Uterus (tissue), 4 donors: ENCODE results near the gene C2orf81. TPM values are rescaled to one million over a fixed set of nuclear protein-coding genes. Genes with fewer than 3 reads are reported as not detected.

Source experiments
- DNase-seq, 2 donors: peaks; one replicate each; pipeline ENCODE4 v3.0.0-alpha.2; 2019 to 2020
- H3K27ac ChIP-seq, 2 donors: fragments of 200-600 bp; sonication (generic); 1 replicate in 1 of 2; 2 replicates in 1 of 2; pipeline ENCODE4 v1.5.1; 2016 to 2018
- H3K27me3 ChIP-seq, 2 donors: fragments of 200-600 bp; sonication (generic); one replicate each; pipeline ENCODE4 v1.5.1; 2018 to 2019; ENCODE audit warnings: control low read depth in 1 of 2
- H3K36me3 ChIP-seq, 2 donors: fragments of 200-600 bp; sonication (generic); one replicate each; pipeline ENCODE4 v1.5.1; 2019; ENCODE audit warnings: control low read depth in 1 of 2
- H3K4me1 ChIP-seq, 2 donors: fragments of 200-600 bp; sonication (generic); one replicate each; pipeline ENCODE4 v1.5.1; 2018 to 2019; ENCODE audit warnings: control low read depth in 1 of 2
- H3K4me3 ChIP-seq, 2 donors: fragments of 200-600 bp; sonication (generic); 1 replicate in 1 of 2; 2 replicates in 1 of 2; pipeline ENCODE4 v1.5.1; 2018 to 2019; ENCODE audit warnings: mild to moderate bottlenecking in 1 of 2
- H3K9me3 ChIP-seq, 2 donors: fragments of 200-600 bp; sonication (generic); one replicate each; pipeline ENCODE4 v1.5.1; 2019; ENCODE audit warnings: control low read depth in 1 of 2
- POLR2A ChIP-seq, 2 donors: fragments of 450-650 bp; IDR thresholded peaks; one replicate each; pipeline ENCODE4 v1.6.1; 2016; ENCODE audit warnings: antibody characterized with exemption in 2 of 2, mild to moderate bottlenecking in 1 of 2, moderate library complexity in 1 of 2
- intact Hi-C: fragments of 100-400 bp; cut with DNase I; formaldehyde crosslinking; loops from one replicate; pipeline ENCODE4 v1.15.1; 2023; ENCODE audit warnings: low total_unique reads
- total RNA-seq, 4 donors: library from RNA; depleted of rRNA in 3 of 4; stranded (reverse); fragments of >200 nt in 3 of 4; gene quantifications; one replicate each; pipeline versions ENCODE4 v1.1.0 to v1.2.4, GENCODE V29; 2014 to 2023
- TF ChIP-seq, protein P1 (sequence below), 4 experiments: fragments of 200-600 bp in 2 of 4; fragments of 450-650 bp in 2 of 4; sonication (generic) in 2 of 4; IDR thresholded peaks; one replicate each; pipeline ENCODE4 v1.5.1; 2016 to 2019; ENCODE audit warnings: antibody characterized with exemption in 4 of 4, mild to moderate bottlenecking in 2 of 4, moderate library complexity in 1 of 4
- donor health status: DM: yes; HTN: yes; CAD: no.

Gene C2orf81
- total RNA-seq, 4 donors from 2014 or later: 2.1 to 5.7 (median 2.9) TPM; not detected in 1

DNA sequence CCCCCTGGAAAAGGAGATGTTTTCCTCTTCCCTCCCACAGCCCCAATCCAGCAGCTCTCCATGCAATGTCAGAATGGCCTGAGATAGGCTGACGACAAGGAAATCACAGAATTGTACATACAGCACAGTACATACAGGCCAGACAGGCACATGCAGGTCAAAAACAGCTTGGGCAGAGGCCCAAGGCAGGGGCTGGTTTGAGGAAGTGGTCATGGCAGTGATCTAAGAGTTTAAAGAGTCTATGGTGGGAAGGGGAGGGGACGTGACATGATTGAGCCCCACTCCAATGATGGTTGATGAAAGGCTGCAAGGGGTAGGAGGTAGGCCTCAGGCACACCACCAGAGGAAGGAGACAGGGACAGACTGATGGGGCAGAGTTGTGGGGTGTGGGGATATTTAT is 45.6 kb downstream of the C2orf81 start:
- H3K27me3 ChIP-seq: no peaks in the 10 kb centered on the region
- no peaks in the 10 kb centered on the region for H3K9me3 ChIP-seq
- H3K36me3 ChIP-seq: no peaks in the 10 kb centered on the region
- intact Hi-C loops: no loop called here
- TF ChIP-seq, protein P1, sequence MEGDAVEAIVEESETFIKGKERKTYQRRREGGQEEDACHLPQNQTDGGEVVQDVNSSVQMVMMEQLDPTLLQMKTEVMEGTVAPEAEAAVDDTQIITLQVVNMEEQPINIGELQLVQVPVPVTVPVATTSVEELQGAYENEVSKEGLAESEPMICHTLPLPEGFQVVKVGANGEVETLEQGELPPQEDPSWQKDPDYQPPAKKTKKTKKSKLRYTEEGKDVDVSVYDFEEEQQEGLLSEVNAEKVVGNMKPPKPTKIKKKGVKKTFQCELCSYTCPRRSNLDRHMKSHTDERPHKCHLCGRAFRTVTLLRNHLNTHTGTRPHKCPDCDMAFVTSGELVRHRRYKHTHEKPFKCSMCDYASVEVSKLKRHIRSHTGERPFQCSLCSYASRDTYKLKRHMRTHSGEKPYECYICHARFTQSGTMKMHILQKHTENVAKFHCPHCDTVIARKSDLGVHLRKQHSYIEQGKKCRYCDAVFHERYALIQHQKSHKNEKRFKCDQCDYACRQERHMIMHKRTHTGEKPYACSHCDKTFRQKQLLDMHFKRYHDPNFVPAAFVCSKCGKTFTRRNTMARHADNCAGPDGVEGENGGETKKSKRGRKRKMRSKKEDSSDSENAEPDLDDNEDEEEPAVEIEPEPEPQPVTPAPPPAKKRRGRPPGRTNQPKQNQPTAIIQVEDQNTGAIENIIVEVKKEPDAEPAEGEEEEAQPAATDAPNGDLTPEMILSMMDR (IDR thresholded peaks at IDR 0.05): no peak
- TF ChIP-seq POLR2A (IDR thresholded peaks at IDR 0.05): no peak
- no peak overlapping the region for H3K4me3 ChIP-seq
- no peak for DNase-seq
- peaks cover 5 to 17% of the 10 kb centered on the region in 2 donors for H3K4me1 ChIP-seq
- H3K27ac ChIP-seq: no peak overlapping the region

DNA sequence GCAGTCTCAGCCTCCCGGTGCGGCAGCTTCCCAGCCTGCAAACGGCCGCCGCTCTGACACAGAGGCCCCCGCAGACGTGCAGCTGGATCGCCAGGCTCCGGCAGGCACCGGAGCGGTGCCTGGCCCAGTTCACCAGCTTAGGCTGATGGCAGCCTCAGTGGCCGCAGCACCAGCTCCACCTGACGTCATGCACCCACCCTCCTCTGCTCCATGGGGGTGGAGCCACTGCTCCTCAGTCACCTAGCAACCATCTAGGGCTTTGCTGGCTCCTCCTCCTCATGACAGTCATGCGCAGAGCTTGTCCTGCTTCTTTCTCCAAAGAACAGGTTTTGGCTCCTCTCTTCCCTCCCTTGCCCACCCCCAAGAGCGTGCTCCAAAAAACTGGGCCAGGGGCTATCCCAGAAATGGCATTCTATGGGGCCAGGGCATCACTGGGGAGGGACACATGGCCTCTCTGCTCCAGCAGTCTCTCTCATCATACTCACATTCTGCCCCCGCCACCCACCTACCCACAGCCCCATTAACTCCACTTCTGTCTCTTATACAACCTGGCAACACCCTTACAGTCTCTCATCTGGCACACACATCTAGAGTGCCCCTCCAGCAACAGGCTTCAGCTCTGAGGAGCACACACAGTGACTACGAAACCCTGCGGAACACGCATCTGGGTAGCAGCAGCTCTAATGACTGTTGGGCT is 46.8 kb downstream of the C2orf81 start:
- peak; percentile 78 to 84 for DNase-seq
- no peaks in the 10 kb centered on the region for H3K27me3 ChIP-seq
- no peaks in the 10 kb centered on the region for H3K9me3 ChIP-seq
- intact Hi-C loops: no loop called here
- H3K27ac ChIP-seq: peak overlapping the region; percentile 58 to 63
- H3K4me3 ChIP-seq: peak overlapping the region; percentile 18 to 23
- TF ChIP-seq, protein P1 (IDR thresholded peaks at IDR 0.05): no peak
- no peak for TF ChIP-seq POLR2A (IDR thresholded peaks at IDR 0.05)
- H3K4me1 ChIP-seq: peaks cover 5 to 8% of the 10 kb centered on the region in 2 donors
- no peaks in the 10 kb centered on the region for H3K36me3 ChIP-seq

DNA sequence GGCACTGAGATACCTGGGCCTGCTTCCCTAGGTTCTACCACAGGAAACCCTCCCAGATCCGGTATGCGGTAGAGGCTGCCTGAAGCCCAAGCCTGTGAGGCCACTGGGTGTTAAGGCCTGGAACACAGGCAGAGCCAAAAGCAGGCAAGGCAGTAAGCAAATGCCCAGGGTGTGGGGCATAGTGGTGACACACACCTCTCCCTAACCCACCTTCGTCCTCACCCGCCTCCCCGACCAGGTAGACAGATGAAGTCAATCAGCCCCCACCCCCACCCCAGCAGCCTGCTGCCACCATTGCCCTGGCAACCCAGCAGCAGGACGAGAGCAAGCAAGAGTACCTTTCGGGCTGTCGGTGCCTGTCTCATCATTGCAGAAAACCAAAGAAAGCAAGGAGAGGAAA is 47.4 kb downstream of the C2orf81 start:
- DNase-seq: no peak
- H3K36me3 ChIP-seq: no peaks in the 10 kb centered on the region
- H3K4me1 ChIP-seq: peaks cover 2 to 5% of the 10 kb centered on the region in 2 donors
- peak overlapping the region; percentile 58 to 63 for H3K27ac ChIP-seq
- H3K4me3 ChIP-seq: peak overlapping the region; percentile 18 to 23
- TF ChIP-seq POLR2A (IDR thresholded peaks at IDR 0.05): no peak
- TF ChIP-seq, protein P1 (IDR thresholded peaks at IDR 0.05): no peak
- no peaks in the 10 kb centered on the region for H3K9me3 ChIP-seq
- intact Hi-C loops: no loop called here
- no peaks in the 10 kb centered on the region for H3K27me3 ChIP-seq

GRCh38 chr2:74373221-74373676 is 48.2 kb downstream of the C2orf81 start:
- H3K27ac ChIP-seq: peak overlapping the region; percentile 58 to 63
- no peak for TF ChIP-seq POLR2A (IDR thresholded peaks at IDR 0.05)
- TF ChIP-seq, protein P1 (IDR thresholded peaks at IDR 0.05): no peak
- peak; percentile 28 to 30 for DNase-seq
- H3K36me3 ChIP-seq: no peaks in the 10 kb centered on the region
- no peaks in the 10 kb centered on the region for H3K9me3 ChIP-seq
- no peaks in the 10 kb centered on the region for H3K27me3 ChIP-seq
- intact Hi-C loops: no loop called here
- no peak overlapping the region for H3K4me3 ChIP-seq
- peaks cover 0 to 5% of the 10 kb centered on the region in 2 donors for H3K4me1 ChIP-seq

DNA sequence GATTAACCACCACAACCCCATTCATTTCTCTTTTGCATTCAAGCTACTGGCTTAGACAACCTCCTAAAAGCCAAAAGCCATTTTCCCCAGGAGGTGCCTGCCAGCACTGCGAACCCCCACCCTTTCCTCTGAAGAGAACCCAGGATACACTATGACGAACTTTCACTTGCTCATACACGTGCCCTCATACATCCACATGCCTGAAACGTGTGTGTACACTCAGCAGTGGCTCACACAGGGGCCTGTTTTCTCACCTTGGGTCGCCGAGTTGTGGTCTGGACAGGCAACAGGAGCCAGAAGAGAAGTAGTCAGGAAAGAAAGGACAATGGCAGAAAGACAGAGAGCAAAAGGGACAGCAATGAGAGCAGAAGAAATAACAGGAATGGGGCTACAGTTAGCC is 48.7 kb downstream of the C2orf81 start:
- peak overlapping the region in 1 of 2 donors; percentile 22 for H3K27ac ChIP-seq
- no peak for DNase-seq
- TF ChIP-seq, protein P1 (IDR thresholded peaks at IDR 0.05): no peak
- TF ChIP-seq POLR2A (IDR thresholded peaks at IDR 0.05): no peak
- H3K4me3 ChIP-seq: no peak overlapping the region
- peaks cover 0 to 5% of the 10 kb centered on the region in 2 donors for H3K4me1 ChIP-seq
- intact Hi-C loops: no loop called here
- H3K27me3 ChIP-seq: no peaks in the 10 kb centered on the region
- no peaks in the 10 kb centered on the region for H3K9me3 ChIP-seq
- no peaks in the 10 kb centered on the region for H3K36me3 ChIP-seq
